Measurements from ENCODE around the gene ADGRV1.
"Not testable (repeated sequence)": the region's sequence is repeated elsewhere in the genome, so short reads cannot be mapped to it uniquely, and the experiment has no call there.

ADGRV1 gene

DNA sequence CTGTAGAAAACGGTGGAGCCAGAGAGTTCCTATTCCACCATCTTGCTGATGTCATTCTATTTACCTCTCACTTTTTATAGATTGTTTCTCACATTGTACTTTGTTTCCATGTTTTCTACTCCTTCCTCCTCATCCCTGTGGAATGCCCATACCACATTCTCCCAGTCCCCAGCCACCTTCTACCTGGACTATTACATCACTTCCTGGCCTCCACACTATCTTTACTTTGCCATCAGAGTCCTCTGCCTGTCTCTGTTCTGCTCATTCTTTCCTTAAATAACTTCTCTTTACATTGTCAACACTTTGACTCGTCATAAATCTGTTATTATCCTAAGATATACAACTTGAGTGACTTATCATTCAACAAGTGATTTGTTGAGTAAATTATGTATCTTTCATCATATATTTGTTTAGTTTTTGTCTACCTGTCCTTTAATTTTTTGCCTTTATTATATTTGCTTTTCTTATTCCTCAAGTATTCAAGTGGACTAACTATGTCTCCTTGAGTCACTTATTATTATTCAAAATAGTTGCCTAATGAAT, 182.5 kb downstream of the ADGRV1 start:
- DNase-seq (ENCODE audit: low spot score): no peak

DNA sequence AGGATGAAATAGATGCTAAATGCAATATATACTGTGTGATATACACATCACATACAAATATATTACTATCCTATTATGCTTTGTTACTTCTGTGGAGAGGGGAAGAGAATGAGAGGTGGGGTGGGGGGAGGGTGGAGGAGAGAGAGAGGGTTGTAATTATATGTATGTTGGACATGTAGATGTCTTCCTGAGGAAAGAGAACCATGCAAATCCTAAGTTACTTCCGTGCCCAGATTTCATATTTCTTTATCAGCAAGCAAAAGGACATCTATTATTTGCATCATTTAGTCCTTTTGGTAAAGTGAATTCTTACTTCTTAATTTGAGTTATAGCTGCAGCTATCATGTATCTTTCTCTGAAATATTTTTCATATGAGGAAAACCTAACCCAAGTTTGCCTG, 187.5 kb downstream of the ADGRV1 start:
- no peak for DNase-seq (ENCODE audit: low spot score)

DNA sequence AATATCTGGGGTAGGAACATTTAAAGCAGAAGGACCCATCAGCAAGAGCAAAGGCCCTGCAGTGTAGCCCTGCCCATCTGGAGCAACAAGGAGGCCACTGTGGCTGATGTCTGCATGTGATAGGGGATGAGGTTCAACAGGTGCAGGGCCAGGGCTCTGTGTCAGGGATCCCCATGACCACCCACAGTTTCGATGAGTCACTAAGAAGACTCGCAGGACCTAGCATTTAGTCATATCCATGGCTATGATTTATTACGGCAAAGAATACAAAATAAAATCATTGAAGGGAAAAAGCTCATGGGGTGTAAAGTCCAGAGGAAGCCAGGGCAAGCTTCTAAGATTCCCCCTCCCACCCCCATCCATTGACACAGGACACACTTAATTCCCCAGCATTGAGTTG, 188.6 kb downstream of the ADGRV1 start:
- no peak for DNase-seq (ENCODE audit: low spot score)

DNA sequence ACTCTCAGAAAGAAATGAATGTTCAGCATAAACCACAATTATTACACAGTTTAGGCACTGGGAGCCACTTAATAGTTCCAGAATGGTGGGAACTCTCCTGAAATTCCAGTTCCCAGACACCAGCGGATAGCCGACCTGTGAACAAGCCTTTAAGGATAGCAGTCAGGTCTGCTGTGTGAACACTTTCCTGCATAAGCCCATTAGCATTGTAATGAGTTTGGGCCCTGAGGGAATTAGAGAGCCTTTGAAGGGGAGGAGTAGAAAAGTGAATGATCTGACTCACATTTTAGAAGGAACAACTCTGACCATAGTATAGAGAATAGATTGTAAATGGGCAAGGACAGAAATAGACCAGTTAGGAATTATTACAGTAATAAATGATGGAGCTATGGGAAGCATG, 189.1 kb downstream of the ADGRV1 start:
- DNase-seq (ENCODE audit: low spot score): no peak

DNA sequence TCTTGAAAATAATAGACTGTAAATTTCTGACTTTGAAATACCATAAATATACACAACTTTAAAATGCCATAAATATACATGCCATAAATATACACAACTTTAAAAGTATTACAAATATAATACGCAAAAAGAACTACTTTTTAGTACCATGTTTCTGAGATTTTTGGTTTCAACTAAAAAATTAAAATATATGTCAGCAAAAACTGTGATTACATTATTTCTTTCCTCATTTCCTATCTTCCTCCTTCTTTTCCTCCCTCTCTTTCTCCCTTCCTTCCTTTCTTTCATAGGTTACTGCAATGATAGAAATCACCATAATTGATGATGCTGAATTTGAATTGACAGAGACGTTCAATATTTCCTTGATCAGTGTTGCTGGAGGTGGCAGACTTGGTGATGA, 200.5 kb downstream of the ADGRV1 start:
- no peak for DNase-seq (ENCODE audit: low spot score)

DNA sequence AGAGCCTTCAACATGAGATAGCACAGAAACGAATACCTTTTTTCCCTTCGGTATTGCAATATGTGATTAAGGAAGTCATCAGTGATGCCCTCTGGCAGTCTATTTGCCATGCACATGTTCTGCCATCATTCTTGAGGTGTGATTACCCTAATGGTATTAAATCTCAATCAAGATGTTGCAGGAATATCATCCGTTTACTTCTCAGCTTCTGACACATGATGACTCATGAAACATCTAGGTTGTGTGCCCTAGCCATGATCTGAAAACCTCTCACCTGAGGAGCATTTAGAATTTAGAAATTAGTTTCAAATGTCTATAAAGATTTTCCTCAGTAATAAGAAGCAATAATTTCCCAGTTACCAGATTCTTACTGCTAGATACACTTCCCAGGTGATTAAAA, 209.1 kb downstream of the ADGRV1 start:
- no peak for DNase-seq (ENCODE audit: low spot score)

DNA sequence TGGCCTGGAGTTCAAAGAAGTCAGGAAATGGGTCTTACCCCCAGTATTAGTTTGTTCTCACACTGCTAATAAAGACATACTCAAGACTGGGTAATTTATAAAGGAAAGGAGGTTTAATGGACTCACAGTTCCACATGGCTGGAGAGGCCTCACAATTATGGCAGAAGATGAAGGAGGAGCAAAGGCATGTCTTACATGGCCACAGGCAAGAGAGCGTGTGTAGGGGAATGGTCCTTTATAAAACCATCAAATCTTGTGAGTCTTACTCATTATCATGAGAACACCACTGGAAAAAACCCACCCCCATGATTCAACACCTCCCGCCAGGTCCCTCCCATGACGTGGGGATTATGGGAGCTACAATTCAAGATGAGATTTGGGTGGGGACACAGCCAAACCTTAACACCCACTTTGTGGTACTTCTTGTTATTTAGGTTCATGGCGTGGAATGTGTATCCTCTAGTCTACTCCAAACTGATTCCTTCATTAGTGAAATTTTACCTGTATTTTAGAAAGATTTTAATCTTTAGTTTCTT, 211.5 kb downstream of the ADGRV1 start:
- DNase-seq (ENCODE audit: low spot score): not testable (repeated sequence)

DNA sequence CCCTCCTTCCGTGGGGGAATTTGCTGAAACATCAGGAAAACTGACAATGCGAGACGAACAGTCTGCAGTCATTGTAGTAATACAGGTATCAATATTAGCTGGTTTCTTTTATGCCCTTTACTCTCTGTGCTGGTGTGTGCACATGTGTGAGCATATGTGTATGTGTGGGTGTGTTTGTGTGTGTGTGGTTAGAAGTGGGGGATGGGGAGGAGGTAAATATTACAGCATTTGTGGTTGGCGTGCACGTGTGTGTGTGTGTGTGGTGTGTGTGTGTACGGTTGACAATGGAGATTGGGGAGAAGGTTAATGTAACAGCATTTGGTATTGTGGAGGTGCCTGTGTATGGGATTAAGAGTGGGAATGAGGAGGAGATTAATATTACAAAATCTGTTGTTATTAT, 219.4 kb downstream of the ADGRV1 start:
- no peak for DNase-seq (ENCODE audit: low spot score)

DNA sequence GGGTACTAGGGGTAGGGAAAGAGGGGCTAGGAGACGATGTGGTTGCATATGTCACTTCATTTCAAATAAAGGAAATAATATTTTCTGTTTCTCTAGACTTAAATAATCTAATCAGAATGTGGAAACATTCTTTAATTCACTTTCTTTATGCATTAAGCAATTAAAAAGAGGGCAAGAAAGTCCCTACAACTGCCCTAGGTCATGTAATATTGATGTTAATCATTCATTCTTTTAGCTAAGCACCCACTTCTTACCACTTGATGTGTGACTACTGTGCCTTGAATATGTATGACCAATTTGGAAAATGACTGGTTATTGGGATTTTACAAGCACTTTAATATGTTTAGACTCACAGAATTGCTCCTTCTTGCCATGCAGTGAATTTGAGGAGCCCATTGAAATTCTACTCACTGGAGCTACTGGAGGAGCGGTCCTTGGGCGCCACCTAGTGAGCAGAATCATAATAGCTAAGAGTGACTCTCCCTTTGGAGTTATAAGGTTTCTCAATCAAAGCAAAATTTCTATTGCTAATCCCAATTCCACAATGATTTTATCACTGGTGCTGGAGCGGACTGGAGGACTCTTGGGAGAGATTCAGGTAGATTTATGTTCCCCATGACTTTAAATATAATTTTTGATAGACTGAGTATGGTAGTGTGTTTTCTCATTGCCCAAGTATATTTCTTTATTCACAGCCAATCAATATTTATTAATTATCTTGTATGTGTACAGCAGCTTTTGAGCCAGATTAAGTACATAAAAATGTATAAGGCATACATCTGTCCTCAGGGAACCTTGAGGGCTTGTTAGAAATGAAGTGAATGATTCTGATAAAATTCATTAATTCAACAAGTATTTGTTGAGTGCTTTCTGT, 225.1 kb downstream of the ADGRV1 start:
- peak; percentile 59 for DNase-seq (ENCODE audit: low spot score)

DNA sequence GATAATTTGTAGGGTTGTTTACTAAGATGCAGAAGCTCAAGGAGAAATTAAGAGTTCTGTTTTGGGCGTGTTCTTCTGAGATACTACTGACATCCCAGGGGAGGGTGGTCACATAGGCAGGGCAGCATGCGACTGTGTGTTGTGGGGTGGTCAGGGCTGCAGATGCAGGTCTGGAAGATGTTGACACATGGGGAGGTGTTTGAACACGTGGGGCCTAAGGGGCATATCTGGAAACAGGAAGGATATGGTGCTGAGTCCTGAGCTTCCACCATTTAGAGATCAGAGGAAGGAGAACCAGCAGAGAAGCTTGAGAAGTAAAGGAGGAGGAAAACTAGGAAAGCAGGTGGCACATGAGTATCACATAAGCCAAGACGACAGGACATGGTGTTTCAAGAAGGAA, 228.2 kb downstream of the ADGRV1 start:
- no peak for DNase-seq (ENCODE audit: low spot score)

DNA sequence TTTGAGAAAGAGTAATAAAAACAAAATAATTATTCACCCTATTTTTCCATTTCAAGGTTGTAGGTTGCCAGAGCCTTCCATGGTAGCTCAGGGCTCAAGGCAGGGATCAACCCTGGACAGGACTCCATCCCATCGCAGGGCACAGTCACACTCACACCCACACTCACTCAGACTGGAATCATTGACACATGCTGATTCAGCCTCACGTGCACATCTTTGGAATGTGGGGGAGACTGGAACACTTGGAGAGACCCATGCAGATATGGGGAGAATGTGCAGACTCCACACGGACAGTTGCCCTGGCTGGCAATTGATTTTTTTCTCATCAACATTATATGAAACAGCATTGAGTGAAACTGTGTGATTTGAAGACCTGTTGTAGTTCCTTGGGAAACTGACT, 234.1 kb downstream of the ADGRV1 start:
- no peak for DNase-seq (ENCODE audit: low spot score)

DNA sequence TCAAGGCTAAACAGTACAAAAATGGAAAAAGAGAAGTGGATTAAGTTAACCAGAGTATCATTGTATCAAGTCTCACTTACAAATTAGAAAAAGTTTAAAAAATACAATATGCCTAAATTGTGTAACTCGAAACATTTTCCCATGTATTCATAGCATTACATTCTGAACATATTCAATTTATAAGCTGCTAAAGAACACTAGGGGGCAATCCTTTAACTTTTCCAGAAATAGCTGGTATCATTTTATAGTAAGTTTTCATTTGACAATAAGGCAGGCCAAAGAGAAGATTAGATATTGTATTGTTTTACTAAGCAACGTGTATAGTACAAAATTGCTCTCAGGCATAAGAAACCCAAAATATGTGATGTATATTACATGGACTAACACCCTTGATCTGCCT, 234.6 kb downstream of the ADGRV1 start:
- DNase-seq (ENCODE audit: low spot score): no peak

DNA sequence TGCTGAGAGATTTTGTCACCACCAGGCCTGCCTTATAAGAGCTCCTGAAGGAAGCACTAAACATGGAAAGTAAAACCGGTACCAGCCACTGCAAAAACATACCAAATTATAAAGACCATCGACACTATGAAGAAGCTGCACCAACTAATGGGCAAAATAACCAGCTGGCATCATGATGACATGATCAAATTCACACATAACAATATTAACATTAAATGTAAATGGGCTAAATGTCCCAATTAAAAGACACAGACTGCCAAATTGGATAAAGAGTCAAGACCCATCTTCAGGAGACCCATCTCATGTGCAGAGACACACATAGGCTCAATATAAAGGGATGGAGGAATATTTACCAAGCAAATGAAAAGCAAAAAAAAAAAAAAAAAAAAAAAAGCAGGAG, 238.3 kb downstream of the ADGRV1 start:
- DNase-seq (ENCODE audit: low spot score): not testable (repeated sequence)

DNA sequence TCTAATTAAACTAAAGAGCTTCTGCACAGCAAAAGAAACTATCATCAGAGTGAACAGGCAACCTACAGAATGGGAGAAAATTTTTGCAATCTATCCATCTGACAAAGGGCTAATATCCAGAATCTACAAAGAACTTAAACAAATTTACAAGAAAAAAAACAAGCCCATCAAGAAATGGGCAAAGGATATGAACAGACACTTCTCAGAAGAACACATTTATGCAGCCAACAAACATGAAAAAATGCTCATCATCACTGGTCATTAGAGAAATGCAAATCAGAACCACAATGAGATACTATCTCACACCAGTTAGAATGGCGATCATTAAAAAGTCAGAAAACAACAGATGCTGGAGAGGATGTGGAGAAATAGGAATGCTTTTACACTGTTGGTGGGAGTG, 241.5 kb downstream of the ADGRV1 start:
- DNase-seq (ENCODE audit: low spot score): not testable (repeated sequence)

DNA sequence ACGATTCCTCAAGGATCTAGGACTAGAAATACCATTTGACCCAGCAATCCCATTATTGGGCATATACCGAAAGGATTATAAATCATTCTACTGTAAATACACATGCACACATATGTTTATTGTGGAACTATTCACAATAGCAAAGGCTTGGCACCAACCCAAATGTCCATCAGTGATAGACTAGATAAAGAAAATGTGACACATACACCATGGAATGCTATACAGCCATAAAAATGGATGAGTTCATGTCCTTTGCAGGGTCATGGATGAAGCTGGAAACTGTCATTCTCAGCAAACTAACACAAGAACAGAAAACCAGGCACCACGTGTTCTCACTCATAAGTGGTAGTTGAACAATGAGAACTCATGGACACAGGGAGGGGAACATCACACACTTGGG, 241.9 kb downstream of the ADGRV1 start:
- not testable (repeated sequence) for DNase-seq (ENCODE audit: low spot score)

DNA sequence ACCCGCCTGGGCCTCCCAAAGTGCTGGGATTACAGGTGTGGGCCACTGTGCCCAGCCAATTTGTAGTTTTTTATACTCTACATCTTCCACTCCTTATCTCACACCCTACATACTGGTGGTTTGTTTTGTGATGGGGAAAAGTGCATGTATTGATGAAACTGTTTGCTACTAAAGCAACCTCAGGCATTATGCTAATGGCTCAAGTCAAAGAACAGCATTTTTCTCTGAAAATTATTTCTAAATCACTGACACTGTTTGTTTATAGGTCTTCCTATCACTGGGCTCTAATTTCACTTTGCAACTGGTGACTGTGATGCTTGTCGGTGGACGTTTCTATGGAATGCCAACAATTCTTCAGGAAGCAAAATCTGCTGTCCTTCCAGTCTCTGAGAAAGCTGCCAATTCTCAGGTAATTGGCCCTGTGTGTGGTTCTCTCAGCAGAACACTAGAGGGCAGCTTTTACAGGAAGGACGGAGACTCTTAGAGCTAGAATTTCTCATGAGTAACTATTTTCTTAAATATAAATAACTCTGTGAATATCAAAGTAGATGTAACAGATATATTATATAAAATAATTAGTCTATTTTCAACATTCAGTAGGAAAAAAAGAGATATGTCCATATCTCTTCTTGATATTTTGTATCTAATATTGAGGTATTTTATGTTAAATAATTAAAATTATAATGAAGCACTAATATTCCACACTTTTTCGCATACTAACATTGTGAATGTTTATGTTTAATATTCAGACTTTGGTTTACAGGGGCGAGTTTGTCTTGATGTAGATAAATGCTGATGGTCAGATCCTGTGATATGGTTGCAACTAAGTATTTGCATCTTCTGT, 244.1 kb downstream of the ADGRV1 start:
- peak; percentile 16 for DNase-seq (ENCODE audit: low spot score)

DNA sequence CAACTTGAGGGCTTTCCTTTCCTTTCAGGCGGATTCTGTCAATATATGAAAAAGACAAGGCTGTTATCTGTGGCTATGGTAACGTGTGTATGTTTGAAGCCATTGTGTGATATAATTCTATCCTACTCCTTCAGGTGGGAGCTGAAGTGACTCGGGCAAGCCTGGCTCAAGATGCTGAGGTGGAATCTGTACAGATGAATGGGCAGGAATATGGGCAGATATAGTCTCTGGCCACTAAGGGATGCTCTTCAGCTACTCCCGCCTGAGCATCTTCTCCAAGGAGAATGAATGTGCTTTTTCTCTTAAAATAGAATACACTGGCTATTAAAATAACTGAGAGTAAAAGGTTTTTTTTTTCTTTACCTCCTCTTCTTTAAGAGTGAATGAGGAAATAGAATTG, 244.8 kb downstream of the ADGRV1 start:
- DNase-seq (ENCODE audit: low spot score): no peak

DNA sequence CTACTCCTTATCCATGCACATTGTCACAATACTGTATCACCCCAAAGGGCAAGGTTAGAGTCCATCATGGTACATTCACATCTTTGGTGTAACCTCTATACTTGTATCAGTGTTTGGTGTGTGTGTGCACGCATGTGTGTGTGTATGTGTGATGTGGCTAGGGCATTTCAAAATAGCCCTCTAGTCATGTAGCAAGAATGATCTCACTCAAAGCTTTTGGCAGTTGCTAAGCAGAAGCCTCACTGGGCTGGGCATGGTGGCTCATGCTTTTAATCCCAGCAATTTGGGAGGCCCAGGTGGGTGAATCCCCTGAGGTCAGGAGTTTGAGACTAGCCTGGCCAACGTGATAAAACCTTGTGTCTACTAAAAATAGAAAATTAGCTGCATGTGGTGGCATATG, 245.3 kb downstream of the ADGRV1 start:
- DNase-seq (ENCODE audit: low spot score): no peak

DNA sequence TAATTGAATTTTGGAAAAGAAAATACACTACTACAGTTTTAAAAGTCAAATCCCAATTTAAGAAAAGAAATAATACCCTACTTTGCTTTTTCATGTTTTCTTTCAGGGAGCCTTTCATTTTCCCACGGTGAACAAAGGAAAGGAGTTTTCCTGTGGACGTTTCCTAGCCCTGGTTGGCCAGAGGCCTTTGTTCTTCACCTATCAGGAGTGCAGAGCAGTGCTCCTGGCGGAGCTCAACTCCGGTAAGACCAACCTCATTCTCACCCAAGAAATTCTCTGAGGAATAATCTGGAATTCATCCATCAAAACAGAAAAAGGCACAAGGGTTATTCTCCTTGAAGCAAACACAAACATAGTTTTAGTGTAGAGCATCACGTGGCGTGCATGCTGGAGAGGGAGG, 248.9 kb downstream of the ADGRV1 start:
- DNase-seq (ENCODE audit: low spot score): no peak

DNA sequence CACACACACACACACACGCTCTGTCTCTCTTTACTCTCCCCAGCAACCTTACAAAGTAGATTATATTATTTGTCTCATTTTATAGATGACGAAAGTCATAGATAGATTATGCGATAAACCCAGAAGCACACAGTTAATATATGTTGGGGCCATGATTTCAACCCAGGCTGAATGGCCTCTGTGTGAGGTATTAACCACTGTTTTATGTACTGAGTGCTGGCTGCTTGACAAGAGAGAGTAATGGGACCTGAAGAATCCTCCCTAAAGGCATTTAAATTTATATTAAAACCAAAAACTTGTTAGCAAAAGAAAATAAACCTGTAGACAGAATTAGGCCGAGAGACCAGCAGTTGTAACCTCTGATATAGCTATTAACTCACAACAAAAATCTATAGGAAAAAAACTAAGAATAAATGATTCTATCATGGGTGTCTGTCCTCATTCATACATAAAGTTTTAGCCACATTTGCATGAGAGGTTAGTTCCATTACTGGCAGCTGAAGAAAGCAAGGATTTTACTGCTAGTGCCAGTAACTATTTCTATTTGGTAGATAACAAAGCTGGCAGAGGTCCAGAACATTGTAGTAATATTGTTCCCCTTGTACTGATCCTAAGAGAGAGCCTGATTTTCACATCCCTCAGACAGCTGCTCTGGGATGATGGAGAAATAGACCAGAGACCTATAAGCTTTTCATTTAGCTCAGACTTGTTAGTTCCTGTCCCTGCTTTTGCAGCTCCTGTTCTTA, 250.9 kb downstream of the ADGRV1 start:
- no peak for DNase-seq (ENCODE audit: low spot score)

DNA sequence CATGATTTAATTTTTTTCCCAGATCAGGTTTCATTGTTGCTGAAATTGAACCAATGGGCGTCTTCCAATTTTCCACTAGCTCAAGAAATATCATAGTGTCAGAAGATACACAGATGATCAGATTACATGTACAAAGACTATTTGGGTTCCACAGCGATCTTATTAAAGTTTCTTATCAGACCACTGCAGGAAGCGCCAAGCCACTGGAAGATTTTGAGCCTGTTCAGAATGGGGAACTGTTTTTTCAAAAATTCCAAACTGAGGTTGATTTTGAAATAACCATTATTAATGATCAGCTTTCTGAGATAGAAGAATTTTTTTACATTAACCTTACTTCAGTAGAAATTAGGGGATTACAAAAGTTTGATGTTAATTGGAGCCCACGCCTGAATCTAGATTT, 251.6 kb downstream of the ADGRV1 start:
- no peak for DNase-seq (ENCODE audit: low spot score)

DNA sequence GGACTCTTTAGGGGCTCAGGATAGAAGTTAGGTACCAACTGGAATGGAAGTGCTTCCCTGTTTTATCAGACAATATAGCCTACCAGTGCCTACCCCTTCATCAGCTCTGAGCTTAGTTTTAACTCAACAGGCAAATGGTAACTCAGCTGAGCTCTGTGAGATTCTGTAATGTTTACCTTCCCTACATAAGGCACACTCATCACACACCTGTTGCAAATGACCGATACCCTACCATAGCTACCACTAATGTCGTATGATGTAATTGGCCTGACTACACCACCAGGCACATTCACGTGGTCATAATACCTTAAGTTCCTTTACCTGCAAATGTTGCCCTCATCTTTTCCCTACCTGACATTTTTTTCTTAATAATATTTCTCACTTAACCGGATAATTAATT, 254.8 kb downstream of the ADGRV1 start:
- DNase-seq (ENCODE audit: low spot score): no peak

Data from activated CD4-positive, alpha-beta T cell treated with anti-CD3 and anti-CD28 coated beads, Interleukin-2, Interleukin-4, amounts not matched to agents 100 ng/mL and 50 ng/mL, durations not matched to agents 16 hours and 8 hours (primary cell).